A673 (cell line): Measurements from ENCODE around the gene RGS8. TPM values are rescaled to one million over a fixed set of nuclear protein-coding genes. Genes with fewer than 3 reads are reported as not detected.

Source experiments
- BruUV-seq: library from RNA; stranded (reverse); fragments of 400-500 nt; replicated peaks from 2 replicates; lab custom pipeline; 2021; lab: Mats Ljungman, UMichigan
- CTCF ChIA-PET: fragments of 300-600 bp; sonication (Branson Sonifier 250); formaldehyde crosslinking; loops from one replicate; lab custom pipeline; 2022; ENCODE audit warnings: antibody characterized with exemption; lab: Charles Lee
- POLR2A ChIA-PET: fragments of 300-600 bp; sonication (Branson Sonifier 250); formaldehyde crosslinking; loops from one replicate; lab custom pipeline; 2022; ENCODE audit warnings: antibody characterized with exemption; ENCODE audit not compliant: low non-redundant PET; lab: Charles Lee
- DNase-seq: peaks from one replicate; pipeline ENCODE4 v3.0.0-alpha.2; 2015; ENCODE audit warnings: low spot score
- H3K27ac ChIP-seq: fragments of 200-600 bp; sonication (generic); 2 replicates; pipeline ENCODE4 v1.5.1; 2016; ENCODE audit warnings: mixed run types, low read depth, mild to moderate bottlenecking, mixed read lengths, antibody characterized with exemption, low read length; ENCODE audit not compliant: poor library complexity, severe bottlenecking
- H3K27me3 ChIP-seq: fragments of 200-600 bp; sonication (generic); replicated peaks from 2 replicates; pipeline ENCODE4 v1.6.1; 2017; ENCODE audit warnings: mixed run types, low read depth, mild to moderate bottlenecking, mixed read lengths, antibody characterized with exemption, low read length; ENCODE audit not compliant: insufficient read depth, poor library complexity
- H3K36me3 ChIP-seq: fragments of 200-600 bp; sonication (generic); 2 replicates; pipeline ENCODE4 v1.6.1; 2016; ENCODE audit warnings: mixed run types, mild to moderate bottlenecking, mixed read lengths, antibody characterized with exemption, low read length; ENCODE audit not compliant: insufficient read depth, poor library complexity, severe bottlenecking
- H3K4me1 ChIP-seq: fragments of 200-600 bp; sonication (generic); 2 replicates; pipeline ENCODE4 v1.6.1; 2017; ENCODE audit warnings: mixed run types, mild to moderate bottlenecking, mixed read lengths, antibody characterized with exemption, low read length; ENCODE audit not compliant: insufficient read depth, poor library complexity, severe bottlenecking
- H3K4me3 ChIP-seq: fragments of 200-600 bp; sonication (generic); 2 replicates; pipeline ENCODE4 v1.5.1; 2016; ENCODE audit warnings: low read depth, mixed run types, mild to moderate bottlenecking, mixed read lengths, low read length; ENCODE audit not compliant: poor library complexity, severe bottlenecking
- H3K9me3 ChIP-seq: fragments of 200-600 bp; sonication (generic); 2 replicates; pipeline ENCODE4 v1.6.1; 2016; ENCODE audit warnings: mixed run types, low read depth, mild to moderate bottlenecking, mixed read lengths, antibody characterized with exemption, low read length; ENCODE audit not compliant: poor library complexity, severe bottlenecking
- CTCF ChIP-seq: fragments of 300-800, 200-600 bp; sonication (generic); conservative IDR thresholded peaks from 2 replicates; pipeline ENCODE4 v1.5.1; 2017; ENCODE audit warnings: low read depth, mild to moderate bottlenecking, antibody characterized with exemption, low read length, moderate library complexity, mixed read lengths
- EZH2 ChIP-seq: fragments of 200-600 bp; sonication (generic); IDR thresholded peaks from 2 replicates; pipeline ENCODE4 v1.6.1; 2017; ENCODE audit warnings: borderline replicate concordance, low read depth, mild to moderate bottlenecking, mixed read lengths, antibody characterized with exemption, low read length; ENCODE audit not compliant: poor library complexity, severe bottlenecking
- intact Hi-C: fragments of 100-400 bp; cut with micrococcal nuclease; formaldehyde crosslinking; loops from one replicate; pipeline ENCODE4 v1.10.0; 2022; ENCODE audit not compliant: unreplicated experiment
- total RNA-seq: library from RNA; stranded (reverse); gene quantifications from 2 replicates; pipeline ENCODE4 v1.2.3, GENCODE V29; 2021

Gene RGS8
- total RNA-seq, 1 experiment from 2014 or later: not detected

- BruUV-seq: no TSS peak
- intact Hi-C loops: no loop called here
- CTCF ChIA-PET: no interaction called here
- Histone ChIP-seq H3K4me1 (peaks cover 5% of the 10 kb centered on the region), H3K27me3 (no peaks in the 10 kb centered on the region), H3K27ac (no peak overlapping the region), H3K4me3 (no peak overlapping the region), H3K36me3 (no peaks in the 10 kb centered on the region), H3K9me3 (no peaks in the 10 kb centered on the region)
- no peak for DNase-seq
- no peak for TF ChIP-seq CTCF
- TF ChIP-seq EZH2: no peak
- POLR2A ChIA-PET: no interaction called here
Measured at GRCh38 chr1:182714546-182714945, 30.2 kb upstream of the RGS8 start.

GRCh38 chr1:182713939-182714338 lies 29.6 kb upstream of the RGS8 start:
- no peak for DNase-seq
- ChIA-PET POLR2A (no interaction called here), CTCF (no interaction called here)
- Histone ChIP-seq H3K36me3 (no peaks in the 10 kb centered on the region), H3K4me3 (no peak overlapping the region), H3K4me1 (peaks cover 5% of the 10 kb centered on the region), H3K27me3 (no peaks in the 10 kb centered on the region), H3K27ac (no peak overlapping the region), H3K9me3 (no peaks in the 10 kb centered on the region)
- BruUV-seq: no TSS peak
- intact Hi-C loops: no loop called here
- TF ChIP-seq EZH2 (no peak), CTCF (no peak)

- H3K9me3 ChIP-seq: no peaks in the 10 kb centered on the region
- no peak for DNase-seq
- TF ChIP-seq EZH2 (no peak), CTCF (no peak)
- no peak overlapping the region for H3K4me3 ChIP-seq
- H3K27ac ChIP-seq: no peak overlapping the region
- no TSS peak for BruUV-seq
- H3K4me1 ChIP-seq: peaks cover 5% of the 10 kb centered on the region
- intact Hi-C loops: no loop called here
- ChIA-PET POLR2A (no interaction called here), CTCF (no interaction called here)
- no peaks in the 10 kb centered on the region for H3K27me3 ChIP-seq
- no peaks in the 10 kb centered on the region for H3K36me3 ChIP-seq
Measured at GRCh38 chr1:182713492-182713891, 29.1 kb upstream of the RGS8 start.
